Neutrophil (primary cell): Measurements from ENCODE around the gene URGCP.

Experiments
- H3K27ac ChIP-seq: fragments of 200-600 bp; sonication (generic); 2 replicates; pipeline ENCODE4 v1.5.1; 2016; ENCODE audit warnings: mild to moderate bottlenecking, moderate library complexity
- H3K27me3 ChIP-seq: fragments of 200-600 bp; sonication (generic); 2 replicates; pipeline ENCODE4 v1.6.0; 2016; ENCODE audit warnings: mild to moderate bottlenecking
- H3K36me3 ChIP-seq: fragments of 200-600 bp; sonication (generic); 2 replicates; pipeline ENCODE4 v1.5.1; 2017
- H3K4me1 ChIP-seq, 2 experiments: fragments of 200-600 bp in 1 of 2; sonication (generic) in 1 of 2; 1 replicate in 1 of 2; 2 replicates in 1 of 2; pipeline versions ENCODE4 v1.5.1 to v1.6.1; 2013 to 2016; ENCODE audit warnings: low read depth in 1 of 2, low read length in 1 of 2, mild to moderate bottlenecking in 1 of 2, moderate library complexity in 1 of 2; ENCODE audit not compliant: control insufficient read depth in 1 of 2, insufficient read depth in 1 of 2
- H3K4me3 ChIP-seq, 2 experiments: fragments of 200-600 bp in 1 of 2; sonication (generic) in 1 of 2; 1 replicate in 1 of 2; 2 replicates in 1 of 2; pipeline ENCODE4 v1.5.1; 2013 to 2016; ENCODE audit warnings: low read depth in 1 of 2, low read length in 1 of 2, mild to moderate bottlenecking in 1 of 2, moderate library complexity in 1 of 2
- H3K9me3 ChIP-seq: fragments of 200-600 bp; sonication (generic); 2 replicates; pipeline ENCODE4 v1.5.1; 2016
- TF ChIP-seq, protein P1 (sequence below): fragments of 200-600 bp; sonication (generic); IDR thresholded peaks from 2 replicates; pipeline ENCODE4 v1.5.1; 2016; ENCODE audit warnings: antibody characterized with exemption

Gene URGCP

DNA sequence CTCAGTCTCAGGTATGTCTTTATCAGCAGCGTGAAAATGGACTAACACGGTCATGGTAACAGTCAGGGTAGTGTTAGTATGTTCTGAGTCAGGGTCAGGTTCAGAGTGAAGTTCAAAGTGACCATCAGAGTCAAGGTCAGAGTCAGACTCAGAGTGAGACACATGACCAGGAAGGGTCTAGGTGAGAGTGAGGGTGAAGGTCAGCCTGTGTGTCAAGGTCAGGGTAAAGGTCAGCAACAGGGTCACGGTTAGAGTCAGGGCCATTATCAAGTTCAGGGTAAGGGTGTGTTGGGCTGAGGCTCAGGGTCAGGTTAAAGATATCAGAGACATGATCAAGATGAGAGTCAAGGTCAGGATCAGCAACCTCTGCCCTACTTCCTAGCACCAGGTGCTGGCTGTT lies 41.1 kb downstream of the URGCP start:
- Histone ChIP-seq H3K9me3 (no peaks in the 10 kb centered on the region), H3K27me3 (peaks cover 8% of the 10 kb centered on the region), H3K27ac (no peak overlapping the region), H3K36me3 (peaks cover 7% of the 10 kb centered on the region), H3K4me1 (peaks cover 16 to 17% of the 10 kb centered on the region in 2 experiments), H3K4me3 (no peak overlapping the region)
- TF ChIP-seq, protein P1, sequence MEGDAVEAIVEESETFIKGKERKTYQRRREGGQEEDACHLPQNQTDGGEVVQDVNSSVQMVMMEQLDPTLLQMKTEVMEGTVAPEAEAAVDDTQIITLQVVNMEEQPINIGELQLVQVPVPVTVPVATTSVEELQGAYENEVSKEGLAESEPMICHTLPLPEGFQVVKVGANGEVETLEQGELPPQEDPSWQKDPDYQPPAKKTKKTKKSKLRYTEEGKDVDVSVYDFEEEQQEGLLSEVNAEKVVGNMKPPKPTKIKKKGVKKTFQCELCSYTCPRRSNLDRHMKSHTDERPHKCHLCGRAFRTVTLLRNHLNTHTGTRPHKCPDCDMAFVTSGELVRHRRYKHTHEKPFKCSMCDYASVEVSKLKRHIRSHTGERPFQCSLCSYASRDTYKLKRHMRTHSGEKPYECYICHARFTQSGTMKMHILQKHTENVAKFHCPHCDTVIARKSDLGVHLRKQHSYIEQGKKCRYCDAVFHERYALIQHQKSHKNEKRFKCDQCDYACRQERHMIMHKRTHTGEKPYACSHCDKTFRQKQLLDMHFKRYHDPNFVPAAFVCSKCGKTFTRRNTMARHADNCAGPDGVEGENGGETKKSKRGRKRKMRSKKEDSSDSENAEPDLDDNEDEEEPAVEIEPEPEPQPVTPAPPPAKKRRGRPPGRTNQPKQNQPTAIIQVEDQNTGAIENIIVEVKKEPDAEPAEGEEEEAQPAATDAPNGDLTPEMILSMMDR = no peak

DNA sequence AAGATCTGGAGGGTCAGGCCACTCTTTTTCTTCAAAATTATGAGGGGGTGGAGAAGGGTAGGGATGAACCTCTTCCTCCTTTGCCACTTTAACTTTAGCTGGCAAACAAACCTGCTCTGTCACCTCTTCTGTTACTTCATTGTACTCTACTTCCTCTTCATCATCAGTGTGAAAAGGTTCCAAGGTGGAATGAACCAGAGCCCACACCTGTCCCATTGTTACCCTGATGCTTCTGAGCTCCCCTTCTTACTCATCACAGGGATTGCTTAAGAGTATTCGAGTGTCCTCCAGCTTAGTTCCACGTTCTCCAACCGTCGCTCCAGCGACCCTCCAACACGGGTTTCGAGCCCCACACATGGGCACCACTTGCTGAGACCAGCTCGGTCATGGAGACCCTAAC lies 42.3 kb downstream of the URGCP start:
- TF ChIP-seq, protein P1 = no peak
- peaks cover 7% of the 10 kb centered on the region for H3K36me3 ChIP-seq
- H3K27me3 ChIP-seq = peaks cover 8% of the 10 kb centered on the region
- no peak overlapping the region for H3K4me3 ChIP-seq
- H3K9me3 ChIP-seq = no peaks in the 10 kb centered on the region
- H3K4me1 ChIP-seq = peaks cover 8 to 9% of the 10 kb centered on the region in 2 experiments
- no peak overlapping the region for H3K27ac ChIP-seq

DNA sequence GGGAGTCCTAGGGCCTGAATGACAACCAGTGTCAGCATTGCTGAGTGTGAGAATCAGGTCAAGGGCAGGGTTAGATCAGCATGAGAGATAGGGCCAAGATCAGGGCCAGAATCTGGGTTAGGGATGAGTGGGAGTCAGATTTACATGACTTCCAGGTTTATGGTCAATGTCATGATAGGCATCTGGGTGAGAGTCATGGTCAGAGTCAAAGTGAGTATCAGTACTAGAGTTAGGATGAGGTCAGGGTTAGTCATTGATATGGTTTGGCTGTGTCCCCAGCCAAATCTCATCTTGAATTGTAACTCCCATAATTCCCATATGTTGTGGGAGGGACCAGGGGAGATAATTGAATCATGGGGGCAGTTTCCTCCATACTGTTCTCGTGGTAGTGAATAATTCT lies 49.4 kb downstream of the URGCP start:
- no peaks in the 10 kb centered on the region for H3K36me3 ChIP-seq
- peaks cover 8% of the 10 kb centered on the region for H3K27me3 ChIP-seq
- TF ChIP-seq, protein P1 = no peak
- H3K4me1 ChIP-seq = no peaks in the 10 kb centered on the region
- H3K27ac ChIP-seq = no peak overlapping the region
- no peak overlapping the region for H3K4me3 ChIP-seq
- H3K9me3 ChIP-seq = no peaks in the 10 kb centered on the region

DNA sequence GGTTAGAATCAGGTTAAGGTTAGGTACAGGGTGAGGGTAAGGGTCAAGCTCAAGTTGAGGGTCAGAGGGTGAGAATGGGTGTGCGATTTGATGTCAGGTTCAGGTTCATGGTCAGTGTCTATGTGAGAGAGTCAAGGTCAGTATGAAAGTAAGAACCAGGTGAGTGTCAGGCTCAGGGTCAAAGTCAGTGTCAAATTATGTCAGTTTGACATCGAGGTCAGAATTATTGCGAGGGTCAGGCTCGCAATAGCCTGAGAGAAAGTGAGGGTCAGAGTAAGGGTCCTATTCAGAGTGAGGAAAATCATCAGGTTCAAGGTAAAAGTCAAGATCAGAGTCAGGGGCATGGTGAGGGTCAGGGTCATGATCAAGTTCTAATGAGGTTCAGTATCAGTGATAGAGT lies 50.1 kb downstream of the URGCP start:
- Histone ChIP-seq H3K36me3 (no peaks in the 10 kb centered on the region), H3K4me1 (no peaks in the 10 kb centered on the region), H3K4me3 (no peak overlapping the region), H3K27me3 (peaks cover 8% of the 10 kb centered on the region), H3K9me3 (no peaks in the 10 kb centered on the region), H3K27ac (no peak overlapping the region)
- TF ChIP-seq, protein P1 = no peak

- Histone ChIP-seq H3K4me3 (no peak overlapping the region), H3K27ac (no peak overlapping the region), H3K4me1 (no peaks in the 10 kb centered on the region), H3K36me3 (no peaks in the 10 kb centered on the region), H3K27me3 (peaks cover 15% of the 10 kb centered on the region), H3K9me3 (no peaks in the 10 kb centered on the region)
- TF ChIP-seq, protein P1 = no peak
Measured at GRCh38 chr7:43855176-43855575, 51.2 kb downstream of the URGCP start.

GRCh38 chr7:43851805-43852204 lies 54.6 kb downstream of the URGCP start:
- Histone ChIP-seq H3K4me1 (no peaks in the 10 kb centered on the region), H3K4me3 (no peak overlapping the region), H3K9me3 (no peaks in the 10 kb centered on the region), H3K27ac (no peak overlapping the region), H3K27me3 (peaks cover 34% of the 10 kb centered on the region), H3K36me3 (no peaks in the 10 kb centered on the region)
- TF ChIP-seq, protein P1 = no peak
